HepG2 (cell line): Measurements from ENCODE around the gene PCIF1. TPM values are rescaled to one million over a fixed set of nuclear protein-coding genes. Genes with fewer than 3 reads are reported as not detected.
A peak's percentile ranks its signal among the peaks of the same experiment; 100 is the strongest.

Experiments used
- HNRNPL ChIP-seq: fragments of 200-400 bp; formaldehyde crosslinking; IDR thresholded peaks from 2 replicates; pipeline ENCODE4 v1.6.1; 2017; ENCODE audit warnings: mild to moderate bottlenecking, low read depth, low read length
- KDM2A ChIP-seq: sonication (generic); formaldehyde crosslinking; IDR thresholded peaks from 2 replicates; pipeline ENCODE4 v1.4.0; 2020; ENCODE audit warnings: low read depth, missing genetic modification reagents, borderline replicate concordance
- MAX ChIP-seq: IDR thresholded peaks from 2 replicates; pipeline ENCODE4 v1.6.1; 2012; ENCODE audit warnings: inconsistent platforms
- MAZ ChIP-seq, 2 experiments: sonication (generic) in 1 of 2; formaldehyde crosslinking in 1 of 2; IDR thresholded peaks; 2 replicates each; pipeline versions ENCODE4 v1.5.0 to v1.6.1; 2012 to 2020; ENCODE audit warnings: low read depth in 2 of 2, mild to moderate bottlenecking in 2 of 2, borderline replicate concordance in 1 of 2, improper control_type of control experiment in 1 of 2, low read length in 1 of 2, missing genetic modification reagents in 1 of 2, moderate library complexity in 1 of 2
- MIER3 ChIP-seq: IDR thresholded peaks from 2 replicates; pipeline ENCODE4 v1.6.1; 2016; ENCODE audit warnings: missing compliant biosample characterization, borderline replicate concordance
- MTF2 ChIP-seq: sonication (generic); formaldehyde crosslinking; IDR thresholded peaks from 2 replicates; pipeline ENCODE4 v1.5.0; 2020; ENCODE audit warnings: missing genetic modification reagents, borderline replicate concordance
- NFATC3 ChIP-seq: sonication (generic); formaldehyde crosslinking; IDR thresholded peaks from 2 replicates; pipeline ENCODE4 v1.5.1; 2020; ENCODE audit warnings: mild to moderate bottlenecking, missing genetic modification reagents
- NFKBIZ ChIP-seq: IDR thresholded peaks from 2 replicates; pipeline ENCODE4 v1.6.1; 2018; ENCODE audit warnings: missing genetic modification reagents, missing compliant biosample characterization
- NKX3-1 ChIP-seq: sonication (generic); formaldehyde crosslinking; IDR thresholded peaks from 2 replicates; pipeline ENCODE4 v1.5.0; 2020; ENCODE audit warnings: missing genetic modification reagents
- NR2F1 ChIP-seq, 2 experiments: fragments of 450-650 bp in 1 of 2; formaldehyde crosslinking in 1 of 2; IDR thresholded peaks; 2 replicates each; pipeline versions ENCODE4 v1.5.0 to v1.6.1; 2016 to 2020; ENCODE audit warnings: mild to moderate bottlenecking in 1 of 2, missing compliant biosample characterization in 1 of 2, missing genetic modification reagents in 1 of 2, moderate library complexity in 1 of 2
- PITX1 ChIP-seq: sonication (generic); formaldehyde crosslinking; IDR thresholded peaks from 2 replicates; pipeline ENCODE4 v1.5.1; 2020; ENCODE audit warnings: mild to moderate bottlenecking, missing genetic modification reagents
- PRDM10 ChIP-seq: sonication (generic); formaldehyde crosslinking; IDR thresholded peaks from 2 replicates; pipeline ENCODE4 v1.4.0; 2020; ENCODE audit warnings: low read depth, missing genetic modification reagents
- RELA ChIP-seq: sonication (generic); formaldehyde crosslinking; IDR thresholded peaks from 2 replicates; pipeline ENCODE4 v1.4.0; 2020; ENCODE audit warnings: missing genetic modification reagents
- RXRA ChIP-seq: sonication (generic); formaldehyde crosslinking; IDR thresholded peaks from 2 replicates; pipeline ENCODE4 v1.5.1; 2020; ENCODE audit warnings: missing genetic modification reagents
- SMAD9 ChIP-seq: sonication (generic); formaldehyde crosslinking; IDR thresholded peaks from 2 replicates; pipeline ENCODE4 v1.5.1; 2020; ENCODE audit warnings: mild to moderate bottlenecking, missing genetic modification reagents
- SOX5 ChIP-seq: IDR thresholded peaks from 2 replicates; pipeline ENCODE4 v1.6.1; 2016; ENCODE audit warnings: borderline replicate concordance
- UBTF ChIP-seq: sonication (generic); formaldehyde crosslinking; IDR thresholded peaks from 2 replicates; pipeline ENCODE4 v1.4.0; 2020; ENCODE audit warnings: mild to moderate bottlenecking, missing genetic modification reagents
- ZMYM2 ChIP-seq: sonication (generic); formaldehyde crosslinking; IDR thresholded peaks from 2 replicates; pipeline ENCODE4 v1.8.0; 2022; ENCODE audit warnings: mild to moderate bottlenecking, missing genetic modification reagents
- ZNF274 ChIP-seq: sonication (generic); formaldehyde crosslinking; IDR thresholded peaks from 2 replicates; pipeline ENCODE4 v1.5.1; 2020; ENCODE audit warnings: mild to moderate bottlenecking, missing genetic modification reagents
- ZNF335 ChIP-seq: sonication (generic); formaldehyde crosslinking; IDR thresholded peaks from 2 replicates; pipeline ENCODE4 v1.4.0; 2020; ENCODE audit warnings: missing genetic modification reagents
- ZNF33B ChIP-seq: sonication (generic); formaldehyde crosslinking; IDR thresholded peaks from 2 replicates; pipeline ENCODE4 v1.5.1; 2020; ENCODE audit warnings: mild to moderate bottlenecking, missing genetic modification reagents
- ZNF44 ChIP-seq: sonication (generic); formaldehyde crosslinking; IDR thresholded peaks from 2 replicates; pipeline ENCODE4 v1.5.1; 2020; ENCODE audit warnings: mild to moderate bottlenecking, missing genetic modification reagents
- ZNF563 ChIP-seq: sonication (generic); formaldehyde crosslinking; IDR thresholded peaks from 2 replicates; pipeline ENCODE4 v1.8.0; 2022; ENCODE audit warnings: mild to moderate bottlenecking, moderate library complexity, missing genetic modification reagents
- ZNF766 ChIP-seq: sonication (generic); formaldehyde crosslinking; IDR thresholded peaks from 2 replicates; pipeline ENCODE4 v1.5.0; 2020; ENCODE audit warnings: missing genetic modification reagents, borderline replicate concordance
- polyA plus RNA-seq, 8 experiments: library from polyadenylated mRNA; depleted of rRNA in 3 of 8; stranded (reverse) in 7 of 8; unstranded in 1 of 8; fragments of >200 nt; fragmentation: Illumina TruSeq in 4 of 8; extraction: Trizol in 4 of 8; gene quantifications; 2 replicates each; pipeline versions ENCODE4 v1.2.1 to v1.2.3, GENCODE V29; 2011 to 2016; ENCODE audit warnings: low read depth in 4 of 8, missing spikeins in 1 of 8, mixed read lengths in 1 of 8; ENCODE audit not compliant: insufficient read depth in 1 of 8
- total RNA-seq, 5 experiments: library from RNA; depleted of rRNA; stranded (reverse); fragments of >200 nt; fragmentation: Illumina TruSeq; extraction: Trizol; gene quantifications; 2 replicates each; pipeline ENCODE4 v1.2.3, GENCODE V29; 2016; ENCODE audit warnings: low read depth in 1 of 5

PCIF1 gene
- total and polyA plus RNA-seq, 2 of the 13 experiments (the other 11 are each of a cell fraction or from before 2014, with no cell fraction given) = 20.9 to 24.4 TPM

GRCh38 chr20:45987108-45987780, 52.8 kb downstream of the PCIF1 start (continued):
- TF ChIP-seq MTF2 (0 out of 2 replicates have a peak, but pooled peaks have one; percentile 56), PRDM10 (peak; percentile 37; the same call in 1 of the 2 replicates), MAZ (IDR thresholded peaks at IDR 0.05; ENCODE audit: borderline replicate concordance, low read depth, low read length) (peak; percentile 75; the same call in 1 of the 2 replicates), MAZ (CRISPR knock-in tag; IDR thresholded peaks at IDR 0.05; ENCODE audit: low read depth) (no peak; the same call in 1 of the 2 replicates), NR2F1 (CRISPR knock-in tag; IDR thresholded peaks at IDR 0.05) (no peak), RELA (CRISPR knock-in tag) (no peak), MAX (no peak), SOX5 (CRISPR knock-in tag) (0 out of 2 replicates have a peak, but pooled peaks have one; percentile 11), ZNF766 (CRISPR knock-in tag) (no peak), ZNF335 (CRISPR knock-in tag) (0 out of 2 replicates have a peak, but pooled peaks have one; percentile 46), MIER3 (CRISPR knock-in tag) (0 out of 2 replicates have a peak, but pooled peaks have one; percentile 49), NFATC3 (CRISPR knock-in tag) (peak; percentile 47; the same call in 1 of the 2 replicates), ZMYM2 (CRISPR knock-in tag) (peak; percentile 65), KDM2A (CRISPR knock-in tag) (peak; percentile 54; the same call in 1 of the 2 replicates), ZNF44 (CRISPR knock-in tag) (peak; percentile 72; the same call in 1 of the 2 replicates), ZNF563 (CRISPR knock-in tag) (no peak), UBTF (peak; percentile 62), HNRNPL (no peak), ZNF274 (CRISPR knock-in tag) (peak; percentile 85), ZNF33B (CRISPR knock-in tag) (peak; percentile 72; the same call in 1 of the 2 replicates), RXRA (CRISPR knock-in tag) (peak; percentile 51), PITX1 (CRISPR knock-in tag) (no peak), SMAD9 (CRISPR knock-in tag) (0 out of 2 replicates have a peak, but pooled peaks have one; percentile 74), NKX3-1 (CRISPR knock-in tag) (no peak), NFKBIZ (CRISPR knock-in tag) (0 out of 2 replicates have a peak, but pooled peaks have one; percentile 62)
